SK-N-SH (cell line): Measurements from ENCODE around the gene SMIM5.

ENCODE experiments used
- CTCF ChIP-seq: fragments of 200-600 bp; sonication (generic); IDR thresholded peaks from 2 replicates; pipeline ENCODE4 v1.6.1; 2017; ENCODE audit warnings: antibody characterized with exemption, mild to moderate bottlenecking, moderate library complexity
- JUND ChIP-seq: IDR thresholded peaks from 2 replicates; pipeline ENCODE4 v1.4.0; 2012
- MAX ChIP-seq: IDR thresholded peaks from 2 replicates; pipeline ENCODE4 v1.4.0; 2012; ENCODE audit warnings: low read depth
- MXI1 ChIP-seq: IDR thresholded peaks from 2 replicates; pipeline ENCODE4 v1.6.1; 2012; ENCODE audit warnings: mild to moderate bottlenecking, low read depth, low read length, improper control_type of control experiment
- RAD21 ChIP-seq: IDR thresholded peaks from 2 replicates; pipeline ENCODE4 v1.6.1; 2012; ENCODE audit warnings: mild to moderate bottlenecking, low read length
- RCOR1 ChIP-seq: fragments of 150-350 bp; IDR thresholded peaks from 2 replicates; pipeline ENCODE4 v1.6.1; 2017; ENCODE audit warnings: antibody characterized with exemption, low read length
- RXRA ChIP-seq: IDR thresholded peaks from 2 replicates; pipeline ENCODE4 v1.4.0; 2012; ENCODE audit warnings: low read depth, mild to moderate bottlenecking, borderline replicate concordance
- YY1 ChIP-seq: IDR thresholded peaks from 2 replicates; pipeline ENCODE4 v1.4.0; 2012; ENCODE audit warnings: low read depth, mild to moderate bottlenecking

- TF ChIP-seq CTCF (no peak), YY1 (no peak), JUND (no peak), RAD21 (no peak), RXRA (no peak), MXI1 (no peak), MAX (no peak), RCOR1 (no peak)
Measured at GRCh38 chr17:75605790-75606189, 27.4 kb upstream of the SMIM5 start.
